ENCODE data around the gene ARFIP2. TPM values are rescaled to one million over a fixed set of nuclear protein-coding genes. Genes with fewer than 3 reads are reported as not detected.

Gene ARFIP2
- total and polyA plus RNA-seq, 4 donors = 34.0 to 53.7 (median 46.5) TPM

GRCh38 chr11:6489306-6489705, 8.2 kb upstream of the ARFIP2 start:
- H3K9me3 ChIP-seq (ENCODE audit: control insufficient read depth in 4 of 4, insufficient read depth in 3 of 4, low read length in 3 of 4) = no peaks in the 10 kb centered on the region
- WGBS, 2 donors = 85 to 89% methylated on average over 4 of the region's 4 CpGs
- no peak overlapping the region for H3K9ac ChIP-seq (ENCODE audit: insufficient read depth in 1 of 2, low read length in 2 of 2)
- no peak for TF ChIP-seq CTCF (IDR thresholded peaks at IDR 0.05; ENCODE audit: control extremely low read depth, extremely low read depth)
- ATAC-seq (ENCODE audit: insufficient read depth, low FRiP score) (no peak), DNase-seq (no peak)
- no peaks in the 10 kb centered on the region for H3K4me1 ChIP-seq (ENCODE audit: control insufficient read depth in 5 of 5, insufficient read depth in 5 of 5, low read length in 5 of 5)
- no peak overlapping the region for H3K4me3 ChIP-seq
- H3K27me3 ChIP-seq (ENCODE audit: control insufficient read depth in 3 of 3, insufficient read depth in 3 of 3, low read length in 2 of 3) = no peaks in the 10 kb centered on the region
- no peak overlapping the region for H3K27ac ChIP-seq (ENCODE audit: low read depth in 1 of 2, low read length in 1 of 2)
- peaks cover 8 to 14% (median 11%) of the 10 kb centered on the region in 4 donors for H3K36me3 ChIP-seq (ENCODE audit: control insufficient read depth in 4 of 4, insufficient read depth in 4 of 4, low read length in 4 of 4)

- Histone ChIP-seq H3K36me3 (ENCODE audit: control insufficient read depth in 4 of 4, insufficient read depth in 4 of 4, low read length in 4 of 4) (peaks cover 8 to 14% (median 11%) of the 10 kb centered on the region in 4 donors), H3K9me3 (ENCODE audit: control insufficient read depth in 4 of 4, insufficient read depth in 3 of 4, low read length in 3 of 4) (no peaks in the 10 kb centered on the region), H3K27me3 (ENCODE audit: control insufficient read depth in 3 of 3, insufficient read depth in 3 of 3, low read length in 2 of 3) (no peaks in the 10 kb centered on the region), H3K4me3 (no peak overlapping the region), H3K27ac (ENCODE audit: low read depth in 1 of 2, low read length in 1 of 2) (no peak overlapping the region), H3K4me1 (ENCODE audit: control insufficient read depth in 5 of 5, insufficient read depth in 5 of 5, low read length in 5 of 5) (no peaks in the 10 kb centered on the region), H3K9ac (ENCODE audit: insufficient read depth in 1 of 2, low read length in 2 of 2) (no peak overlapping the region)
- TF ChIP-seq CTCF (IDR thresholded peaks at IDR 0.05; ENCODE audit: control extremely low read depth, extremely low read depth) = no peak
- DNase-seq (no peak), ATAC-seq (ENCODE audit: insufficient read depth, low FRiP score) (no peak)
- WGBS, 2 donors = 96 to 100% methylated on average over 3 of the region's 3 CpGs
Measured at GRCh38 chr11:6488821-6489220, 7.7 kb upstream of the ARFIP2 start.

GRCh38 chr11:6488342-6488741, 7.2 kb upstream of the ARFIP2 start:
- ATAC-seq (ENCODE audit: insufficient read depth, low FRiP score) (no peak), DNase-seq (no peak)
- Histone ChIP-seq H3K27me3 (ENCODE audit: control insufficient read depth in 3 of 3, insufficient read depth in 3 of 3, low read length in 2 of 3) (no peaks in the 10 kb centered on the region), H3K27ac (ENCODE audit: low read depth in 1 of 2, low read length in 1 of 2) (no peak overlapping the region), H3K9ac (ENCODE audit: insufficient read depth in 1 of 2, low read length in 2 of 2) (no peak overlapping the region), H3K9me3 (ENCODE audit: control insufficient read depth in 4 of 4, insufficient read depth in 3 of 4, low read length in 3 of 4) (no peaks in the 10 kb centered on the region), H3K4me3 (no peak overlapping the region), H3K4me1 (ENCODE audit: control insufficient read depth in 5 of 5, insufficient read depth in 5 of 5, low read length in 5 of 5) (no peaks in the 10 kb centered on the region), H3K36me3 (ENCODE audit: control insufficient read depth in 4 of 4, insufficient read depth in 4 of 4, low read length in 4 of 4) (peaks cover 9 to 16% (median 14%) of the 10 kb centered on the region in 4 donors)
- 91 to 93% methylated on average over 6 of the region's 6 CpGs for WGBS, 2 donors
- no peak for TF ChIP-seq CTCF (IDR thresholded peaks at IDR 0.05; ENCODE audit: control extremely low read depth, extremely low read depth)

GRCh38 chr11:6486938-6487337, 5.8 kb upstream of the ARFIP2 start:
- no peak for TF ChIP-seq CTCF (IDR thresholded peaks at IDR 0.05; ENCODE audit: control extremely low read depth, extremely low read depth)
- DNase-seq (no peak), ATAC-seq (ENCODE audit: insufficient read depth, low FRiP score) (no peak)
- WGBS, 2 donors = 82 to 100% methylated on average over 1 of the region's 1 CpG
- peaks cover 9 to 23% (median 18%) of the 10 kb centered on the region in 4 donors for H3K36me3 ChIP-seq (ENCODE audit: control insufficient read depth in 4 of 4, insufficient read depth in 4 of 4, low read length in 4 of 4)
- H3K4me3 ChIP-seq = no peak overlapping the region
- peaks cover 4 to 10% (median 8%) of the 10 kb centered on the region in 5 donors for H3K4me1 ChIP-seq (ENCODE audit: control insufficient read depth in 5 of 5, insufficient read depth in 5 of 5, low read length in 5 of 5)
- H3K9me3 ChIP-seq (ENCODE audit: control insufficient read depth in 4 of 4, insufficient read depth in 3 of 4, low read length in 3 of 4) = no peaks in the 10 kb centered on the region
- no peak overlapping the region for H3K9ac ChIP-seq (ENCODE audit: insufficient read depth in 1 of 2, low read length in 2 of 2)
- no peak overlapping the region for H3K27ac ChIP-seq (ENCODE audit: low read depth in 1 of 2, low read length in 1 of 2)
- H3K27me3 ChIP-seq (ENCODE audit: control insufficient read depth in 3 of 3, insufficient read depth in 3 of 3, low read length in 2 of 3) = no peaks in the 10 kb centered on the region
